Stimulated activated CD4-positive, alpha-beta T cell treated with anti-CD3 and anti-CD28 coated beads, Interleukin-15, amount 100 ng/mL, for 48 hours (primary cell): ENCODE measurements around the gene FN1.
"Not testable (repeated sequence)": the region's sequence is repeated elsewhere in the genome, so short reads cannot be mapped to it uniquely, and the experiment has no call there.

Source experiments
- DNase-seq, 2 donors: peaks; one replicate each; pipeline ENCODE4 v3.0.0-alpha.2; 2020; ENCODE audit warnings: low read depth in 2 of 2

FN1 gene

GRCh38 chr2:215365184-215365658 lies 70.6 kb downstream of the FN1 start:
- no peak for DNase-seq

GRCh38 chr2:215364157-215365155 lies 71.4 kb downstream of the FN1 start:
- no peak for DNase-seq

- no peak for DNase-seq
These were observed 72.3 kb downstream of the FN1 start for GRCh38 chr2:215363461-215364156.

GRCh38 chr2:215363039-215363438 lies 72.8 kb downstream of the FN1 start:
- DNase-seq: no peak

- no peak for DNase-seq
These were observed 73.3 kb downstream of the FN1 start for GRCh38 chr2:215362562-215362904.

- DNase-seq: no peak
These were observed 73.8 kb downstream of the FN1 start for GRCh38 chr2:215361876-215362561.

- DNase-seq: no peak
These were observed 74.5 kb downstream of the FN1 start for GRCh38 chr2:215361211-215361875.

- no peak for DNase-seq
These were observed 75.3 kb downstream of the FN1 start for GRCh38 chr2:215360596-215360995.

GRCh38 chr2:215360059-215360458 lies 75.8 kb downstream of the FN1 start:
- not testable (repeated sequence) for DNase-seq

- no peak for DNase-seq
These were observed 76.3 kb downstream of the FN1 start for GRCh38 chr2:215359576-215359922.

- no peak for DNase-seq
These were observed 76.8 kb downstream of the FN1 start for GRCh38 chr2:215358891-215359575.

- no peak for DNase-seq
These were observed 77.5 kb downstream of the FN1 start for GRCh38 chr2:215358312-215358845.

- DNase-seq: no peak
These were observed 78.2 kb downstream of the FN1 start for GRCh38 chr2:215357660-215358059.

GRCh38 chr2:215356948-215357461 lies 78.9 kb downstream of the FN1 start:
- no peak for DNase-seq

- DNase-seq: no peak
These were observed 79.4 kb downstream of the FN1 start for GRCh38 chr2:215356334-215356947.

GRCh38 chr2:215355801-215356200 lies 80.1 kb downstream of the FN1 start:
- DNase-seq: no peak

- no peak for DNase-seq
These were observed 80.8 kb downstream of the FN1 start for GRCh38 chr2:215354771-215355695.

GRCh38 chr2:215352602-215353001 lies 83.3 kb downstream of the FN1 start:
- DNase-seq: no peak

- no peak for DNase-seq
These were observed 88.0 kb downstream of the FN1 start for GRCh38 chr2:215347878-215348277.
